Transverse colon (tissue), 4 donors: ENCODE measurements around the gene SSTR4.

Source experiments
- EP300 ChIP-seq: sonication (generic); formaldehyde crosslinking; IDR thresholded peaks from one replicate; pipeline ENCODE4 v1.6.1; 2017; ENCODE audit warnings: antibody characterized with exemption, low read depth
- POLR2A ChIP-seq: fragments of 450-650 bp; IDR thresholded peaks from one replicate; pipeline ENCODE4 v1.6.1; 2016; ENCODE audit warnings: antibody characterized with exemption, mild to moderate bottlenecking, moderate library complexity
- POLR2AphosphoS5 ChIP-seq, 3 donors: sonication (generic); formaldehyde crosslinking; IDR thresholded peaks; one replicate each; pipeline ENCODE4 v1.6.1; 2016; ENCODE audit warnings: antibody characterized with exemption in 3 of 3
- TF ChIP-seq, protein P1 (sequence below), 5 experiments: fragments of 200-600 bp in 3 of 5; fragments of 450-650 bp in 2 of 5; sonication (generic) in 3 of 5; IDR thresholded peaks; 1 replicate in 2 of 5; 2 replicates in 3 of 5; pipeline ENCODE4 v1.5.1; 2016 to 2017; ENCODE audit warnings: antibody characterized with exemption in 5 of 5, inconsistent platforms in 3 of 5, mild to moderate bottlenecking in 2 of 5, moderate library complexity in 1 of 5

DNA sequence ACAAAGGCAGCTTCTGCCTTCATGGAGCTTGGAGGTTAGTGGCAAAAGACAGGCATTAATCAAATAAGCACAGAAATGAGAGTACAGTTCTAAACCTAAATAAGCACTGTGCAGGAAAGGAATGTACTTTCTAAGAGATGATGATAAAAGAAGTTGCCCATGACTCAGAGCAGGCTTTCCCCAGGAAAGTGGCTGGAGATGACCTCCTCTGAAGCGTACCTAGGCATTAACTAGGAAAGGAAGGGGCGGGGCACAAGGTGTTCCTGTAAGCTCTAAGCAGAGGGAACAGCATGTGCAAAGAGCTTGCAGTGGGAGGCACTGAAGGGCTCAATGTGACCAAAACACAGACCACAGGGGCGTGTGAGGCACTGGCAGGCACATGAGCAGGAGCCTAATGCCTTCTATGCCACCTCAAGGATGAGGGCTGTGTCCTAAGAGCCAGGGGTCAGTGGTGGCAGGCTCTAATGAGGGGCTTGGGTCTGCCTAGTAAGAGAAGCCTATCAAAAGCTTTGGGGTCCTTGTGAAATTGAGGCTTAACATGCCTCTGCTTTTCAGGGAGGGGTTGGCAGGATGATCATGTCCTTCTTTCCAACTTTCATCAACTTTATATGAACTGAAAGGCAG lies 4.9 kb downstream of the SSTR4 start:
- TF ChIP-seq POLR2AphosphoS5 (IDR thresholded peaks at IDR 0.05) (no peak), EP300 (no peak), POLR2A (no peak)
- TF ChIP-seq, protein P1, sequence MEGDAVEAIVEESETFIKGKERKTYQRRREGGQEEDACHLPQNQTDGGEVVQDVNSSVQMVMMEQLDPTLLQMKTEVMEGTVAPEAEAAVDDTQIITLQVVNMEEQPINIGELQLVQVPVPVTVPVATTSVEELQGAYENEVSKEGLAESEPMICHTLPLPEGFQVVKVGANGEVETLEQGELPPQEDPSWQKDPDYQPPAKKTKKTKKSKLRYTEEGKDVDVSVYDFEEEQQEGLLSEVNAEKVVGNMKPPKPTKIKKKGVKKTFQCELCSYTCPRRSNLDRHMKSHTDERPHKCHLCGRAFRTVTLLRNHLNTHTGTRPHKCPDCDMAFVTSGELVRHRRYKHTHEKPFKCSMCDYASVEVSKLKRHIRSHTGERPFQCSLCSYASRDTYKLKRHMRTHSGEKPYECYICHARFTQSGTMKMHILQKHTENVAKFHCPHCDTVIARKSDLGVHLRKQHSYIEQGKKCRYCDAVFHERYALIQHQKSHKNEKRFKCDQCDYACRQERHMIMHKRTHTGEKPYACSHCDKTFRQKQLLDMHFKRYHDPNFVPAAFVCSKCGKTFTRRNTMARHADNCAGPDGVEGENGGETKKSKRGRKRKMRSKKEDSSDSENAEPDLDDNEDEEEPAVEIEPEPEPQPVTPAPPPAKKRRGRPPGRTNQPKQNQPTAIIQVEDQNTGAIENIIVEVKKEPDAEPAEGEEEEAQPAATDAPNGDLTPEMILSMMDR (IDR thresholded peaks at IDR 0.05), result no peak
